Stimulated activated CD4-positive, alpha-beta T cell treated with anti-CD3 and anti-CD28 coated beads, Interleukin-1b, Interleukin-23, amount 100 ng/mL, for 4 hours (primary cell): ENCODE data around the gene SLBP.

Source experiments
- DNase-seq, 2 donors: peaks; one replicate each; pipeline ENCODE4 v3.0.0-alpha.2; 2020; ENCODE audit warnings: low read depth in 2 of 2

The SLBP gene

GRCh38 chr4:1712216-1713002 lies at the start of gene SLBP:
Gene SLBP (minus strand): TSS chr4:1712319. CDS start chr4:1712188, 131 bp downstream.
- peak; percentile 97 to 98 for DNase-seq

- DNase-seq: no peak
Measured at GRCh38 chr4:1761130-1761689, 49.1 kb upstream of the SLBP start.

- DNase-seq: no peak
Measured at GRCh38 chr4:1760521-1761071, 48.5 kb upstream of the SLBP start.

- no peak for DNase-seq
Measured at GRCh38 chr4:1759818-1760223, 47.7 kb upstream of the SLBP start.

- no peak for DNase-seq
Measured at GRCh38 chr4:1759170-1759817, 47.2 kb upstream of the SLBP start.

- no peak for DNase-seq
Measured at GRCh38 chr4:1758306-1759121, 46.4 kb upstream of the SLBP start.

- DNase-seq: no peak
Measured at GRCh38 chr4:1757836-1758235, 45.7 kb upstream of the SLBP start.

- no peak for DNase-seq
Measured at GRCh38 chr4:1756893-1757779, 45.0 kb upstream of the SLBP start.

- no peak for DNase-seq
Measured at GRCh38 chr4:1756079-1756478, 44.0 kb upstream of the SLBP start.

- no peak for DNase-seq
Measured at GRCh38 chr4:1755297-1755696, 43.2 kb upstream of the SLBP start.

- no peak for DNase-seq
Measured at GRCh38 chr4:1754336-1754735, 42.2 kb upstream of the SLBP start.

GRCh38 chr4:1753697-1754311 lies 41.7 kb upstream of the SLBP start:
- no peak for DNase-seq

GRCh38 chr4:1753294-1753696 lies 41.2 kb upstream of the SLBP start:
- no peak for DNase-seq

GRCh38 chr4:1752284-1753041 lies 40.3 kb upstream of the SLBP start:
- DNase-seq: no peak

- DNase-seq: no peak
Measured at GRCh38 chr4:1751919-1752283, 39.8 kb upstream of the SLBP start.

- DNase-seq: no peak
Measured at GRCh38 chr4:1751155-1751918, 39.2 kb upstream of the SLBP start.

- no peak for DNase-seq
Measured at GRCh38 chr4:1750381-1751154, 38.4 kb upstream of the SLBP start.

GRCh38 chr4:1749826-1750225 lies 37.7 kb upstream of the SLBP start:
- no peak for DNase-seq
